Prostate gland (tissue), 2 donors: ENCODE results near the gene TSPAN11.

Source experiments
- CTCF ChIP-seq, 4 experiments: fragments of 200-600 bp in 2 of 4; fragments of 450-650 bp in 2 of 4; sonication (generic) in 2 of 4; IDR thresholded peaks; 1 replicate in 3 of 4; 2 replicates in 1 of 4; pipeline ENCODE4 v1.5.1; 2016 to 2019; ENCODE audit warnings: antibody characterized with exemption in 4 of 4, mild to moderate bottlenecking in 2 of 4, moderate library complexity in 2 of 4
- POLR2AphosphoS5 ChIP-seq: sonication (generic); formaldehyde crosslinking; IDR thresholded peaks from one replicate; pipeline ENCODE4 v1.6.1; 2017; ENCODE audit warnings: antibody characterized with exemption

DNA sequence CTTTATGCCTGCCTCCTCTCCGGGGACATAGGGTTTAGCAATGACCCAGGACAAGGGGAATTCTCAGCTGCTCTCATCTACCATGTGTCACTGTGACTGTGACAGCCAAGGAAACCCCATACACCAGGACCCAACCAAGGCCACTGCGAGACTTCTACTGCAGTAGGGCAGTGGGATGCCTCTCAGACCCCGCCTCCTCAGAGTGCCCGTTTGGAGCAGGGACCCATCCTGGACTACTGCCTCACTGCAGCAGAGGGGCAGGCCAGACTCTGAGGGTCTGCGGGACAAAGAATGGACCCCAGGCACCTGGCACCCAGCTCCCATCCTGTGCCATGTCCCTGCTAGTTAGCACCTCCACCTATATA, 75.8 kb downstream of the TSPAN11 start:
- TF ChIP-seq CTCF (IDR thresholded peaks at IDR 0.05) (no peak), POLR2AphosphoS5 (no peak)
